HEK293 (cell line): ENCODE measurements around the gene UTS2.

Experiments
- CTCF ChIA-PET: fragments of 350-600 bp; formaldehyde crosslinking; extraction: SDS; loops from one replicate; lab custom pipeline; 2021; ENCODE audit warnings: antibody characterized with exemption; lab: Yijun Ruan, JAX
- POLR2A ChIA-PET: fragments of 300-600 bp; formaldehyde crosslinking; extraction: SDS; loops from one replicate; lab custom pipeline; 2020; ENCODE audit warnings: antibody characterized with exemption, inconsistent platforms; lab: Yijun Ruan, JAX
- H3K27ac ChIP-seq: fragments of 200-500 bp; sonication (Bioruptor generic); 2 replicates; pipeline ENCODE4 v1.5.1; 2014; ENCODE audit warnings: low read depth, low read length, control low read depth, inconsistent platforms; ENCODE audit errors: extremely low read depth
- H3K36me3 ChIP-seq, 2 experiments: fragments of 200-500 bp in 1 of 2; sonication (Bioruptor generic) in 1 of 2; 1 replicate in 1 of 2; 2 replicates in 1 of 2; pipeline ENCODE4 v1.5.1; 2014 to 2017; ENCODE audit warnings: inconsistent platforms in 2 of 2, low read length in 2 of 2; ENCODE audit not compliant: control insufficient read depth in 2 of 2, insufficient read depth in 1 of 2
- H3K4me1 ChIP-seq: fragments of 200-500 bp; sonication (Bioruptor generic); 2 replicates; pipeline ENCODE4 v1.5.1; 2014; ENCODE audit warnings: mild to moderate bottlenecking, low read length, inconsistent platforms; ENCODE audit not compliant: control insufficient read depth, insufficient read depth
- H3K4me3 ChIP-seq: 2 replicates; pipeline ENCODE4 v1.5.1; 2011; ENCODE audit warnings: low read depth, mild to moderate bottlenecking, control low read depth, low read length, moderate library complexity
- H3K9me3 ChIP-seq: fragments of 200-500 bp; sonication (Bioruptor generic); 2 replicates; pipeline ENCODE4 v1.5.1; 2014; ENCODE audit warnings: low read depth, low read length, inconsistent platforms; ENCODE audit not compliant: control insufficient read depth, insufficient read depth
- ATF2 ChIP-seq: fragments of 450-650 bp; formaldehyde crosslinking; IDR thresholded peaks from 2 replicates; pipeline ENCODE4 v1.5.1; 2016; ENCODE audit warnings: missing biosample characterization, missing genetic modification characterization, low read depth
- EGR2 ChIP-seq: fragments of 450-650 bp; formaldehyde crosslinking; IDR thresholded peaks from 2 replicates; pipeline ENCODE4 v1.5.1; 2016; ENCODE audit warnings: low read depth, missing biosample characterization, missing genetic modification characterization
- GFI1B ChIP-seq: fragments of 450-650 bp; formaldehyde crosslinking; IDR thresholded peaks from 2 replicates; pipeline ENCODE4 v1.5.1; 2016; ENCODE audit warnings: missing biosample characterization, missing genetic modification characterization
- INSM2 ChIP-seq: fragments of 450-650 bp; formaldehyde crosslinking; IDR thresholded peaks from 2 replicates; pipeline ENCODE4 v1.5.1; 2016; ENCODE audit warnings: missing biosample characterization, missing genetic modification characterization
- KLF17 ChIP-seq: fragments of 450-650 bp; formaldehyde crosslinking; IDR thresholded peaks from 2 replicates; pipeline ENCODE4 v1.5.1; 2016; ENCODE audit warnings: missing biosample characterization, missing genetic modification characterization
- MYNN ChIP-seq: fragments of 450-650 bp; formaldehyde crosslinking; IDR thresholded peaks from 2 replicates; pipeline ENCODE4 v1.5.1; 2016; ENCODE audit warnings: missing biosample characterization, missing genetic modification characterization, borderline replicate concordance
- MZF1 ChIP-seq: fragments of 450-650 bp; formaldehyde crosslinking; IDR thresholded peaks from 2 replicates; pipeline ENCODE4 v1.5.1; 2017; ENCODE audit warnings: missing biosample characterization, missing genetic modification characterization, borderline replicate concordance
- REPIN1 ChIP-seq: fragments of 450-650 bp; formaldehyde crosslinking; IDR thresholded peaks from 2 replicates; pipeline ENCODE4 v1.5.1; 2017; ENCODE audit warnings: missing biosample characterization, missing genetic modification characterization, low read depth
- YY2 ChIP-seq: fragments of 450-650 bp; formaldehyde crosslinking; IDR thresholded peaks from 2 replicates; pipeline ENCODE4 v1.5.1; 2016; ENCODE audit warnings: missing biosample characterization, missing genetic modification characterization
- ZIC2 ChIP-seq: fragments of 450-650 bp; formaldehyde crosslinking; IDR thresholded peaks from 2 replicates; pipeline ENCODE4 v1.5.1; 2016; ENCODE audit warnings: missing biosample characterization, missing genetic modification characterization
- ZNF140 ChIP-seq: fragments of 450-650 bp; formaldehyde crosslinking; IDR thresholded peaks from 2 replicates; pipeline ENCODE4 v1.5.1; 2016; ENCODE audit warnings: missing biosample characterization, missing genetic modification characterization
- ZNF16 ChIP-seq: fragments of 450-650 bp; formaldehyde crosslinking; IDR thresholded peaks from 2 replicates; pipeline ENCODE4 v1.5.1; 2016; ENCODE audit warnings: low read depth, missing biosample characterization, missing genetic modification characterization
- ZNF248 ChIP-seq: fragments of 450-650 bp; formaldehyde crosslinking; IDR thresholded peaks from 2 replicates; pipeline ENCODE4 v1.5.1; 2017; ENCODE audit warnings: missing biosample characterization, missing genetic modification characterization
- ZNF26 ChIP-seq: fragments of 450-650 bp; formaldehyde crosslinking; IDR thresholded peaks from 2 replicates; pipeline ENCODE4 v1.5.1; 2016; ENCODE audit warnings: missing biosample characterization, missing genetic modification characterization
- ZNF280C ChIP-seq: fragments of 450-650 bp; formaldehyde crosslinking; IDR thresholded peaks from 2 replicates; pipeline ENCODE4 v1.5.1; 2016; ENCODE audit warnings: missing biosample characterization, missing genetic modification characterization
- ZNF488 ChIP-seq: fragments of 450-650 bp; formaldehyde crosslinking; IDR thresholded peaks from 2 replicates; pipeline ENCODE4 v1.5.1; 2016; ENCODE audit warnings: missing biosample characterization, missing genetic modification characterization
- ZNF521 ChIP-seq: fragments of 450-650 bp; formaldehyde crosslinking; IDR thresholded peaks from 2 replicates; pipeline ENCODE4 v1.5.1; 2017; ENCODE audit warnings: missing biosample characterization, mild to moderate bottlenecking, missing genetic modification characterization
- ZNF544 ChIP-seq: fragments of 450-650 bp; formaldehyde crosslinking; IDR thresholded peaks from 2 replicates; pipeline ENCODE4 v1.5.0; 2017; ENCODE audit warnings: missing biosample characterization, missing genetic modification characterization
- ZNF571 ChIP-seq: fragments of 450-650 bp; formaldehyde crosslinking; IDR thresholded peaks from 2 replicates; pipeline ENCODE4 v1.5.0; 2017; ENCODE audit warnings: missing biosample characterization, missing genetic modification characterization
- ZNF585B ChIP-seq: fragments of 450-650 bp; formaldehyde crosslinking; IDR thresholded peaks from 2 replicates; pipeline ENCODE4 v1.5.1; 2016; ENCODE audit warnings: missing biosample characterization, missing genetic modification characterization
- ZNF600 ChIP-seq: fragments of 450-650 bp; formaldehyde crosslinking; IDR thresholded peaks from 2 replicates; pipeline ENCODE4 v1.5.1; 2016; ENCODE audit warnings: missing biosample characterization, missing genetic modification characterization
- ZNF639 ChIP-seq: fragments of 450-650 bp; formaldehyde crosslinking; IDR thresholded peaks from 2 replicates; pipeline ENCODE4 v1.5.1; 2016; ENCODE audit warnings: missing biosample characterization, missing genetic modification characterization
- ZSCAN5A ChIP-seq: fragments of 450-650 bp; formaldehyde crosslinking; IDR thresholded peaks from 2 replicates; pipeline ENCODE4 v1.5.1; 2016; ENCODE audit warnings: missing biosample characterization, missing genetic modification characterization

Gene UTS2

GRCh38 chr1:7868070-7868780, 15.4 kb upstream of the UTS2 start:
- ChIA-PET CTCF (interaction anchor here (0.5 kb wide), 1 partner anchor 1663 kb away, joined by 3 read pairs; no protein-coding TSS in a partner anchor), POLR2A (no interaction called here)
- no peak overlapping the region for H3K27ac ChIP-seq
- no peak overlapping the region for H3K4me3 ChIP-seq
- no peaks in the 10 kb centered on the region for H3K4me1 ChIP-seq
- TF ChIP-seq ZSCAN5A (tag by site-specific recombination) (no peak), INSM2 (tag by site-specific recombination) (no peak), ZNF488 (tag by site-specific recombination) (no peak), ZIC2 (tag by site-specific recombination) (no peak), ATF2 (tag by site-specific recombination) (no peak), ZNF544 (tag by site-specific recombination) (no peak), MZF1 (no peak), EGR2 (no peak)
- no peaks in the 10 kb centered on the region for H3K36me3 ChIP-seq
- no peaks in the 10 kb centered on the region for H3K9me3 ChIP-seq

- ChIA-PET POLR2A (no interaction called here), CTCF (interaction anchor here (0.6 to 1.5 kb wide), 2 partner anchors 16 to 1000 kb away, joined by 3 read pairs; no protein-coding TSS in a partner anchor)
- Histone ChIP-seq H3K9me3 (no peaks in the 10 kb centered on the region), H3K36me3 (no peaks in the 10 kb centered on the region), H3K4me3 (no peak overlapping the region), H3K4me1 (no peaks in the 10 kb centered on the region), H3K27ac (no peak overlapping the region)
- no peak for TF ChIP-seq ZNF248 (tag by site-specific recombination)
- TF ChIP-seq ZNF16 (tag by site-specific recombination), result no peak
- no peak for TF ChIP-seq ZNF600 (tag by site-specific recombination)
- TF ChIP-seq ZNF571, result no peak
- no peak for TF ChIP-seq ZNF521 (tag by site-specific recombination)
- TF ChIP-seq ZNF639 (tag by site-specific recombination), result no peak
- TF ChIP-seq ZNF280C, result no peak
- TF ChIP-seq REPIN1, result no peak
- no peak for TF ChIP-seq GFI1B (tag by site-specific recombination)
- no peak for TF ChIP-seq MYNN
- no peak for TF ChIP-seq ZNF140 (tag by site-specific recombination)
- TF ChIP-seq ZNF585B (tag by site-specific recombination), result no peak
- no peak for TF ChIP-seq YY2 (tag by site-specific recombination)
- no peak for TF ChIP-seq ZNF26
- TF ChIP-seq KLF17 (tag by site-specific recombination), result no peak
These were observed 13.1 kb upstream of the UTS2 start for GRCh38 chr1:7865978-7866377.
